ENCODE data around the gene L3MBTL1. TPM values are rescaled to one million over a fixed set of nuclear protein-coding genes. Genes with fewer than 3 reads are reported as not detected.

Gene L3MBTL1
- total RNA-seq, 4 donors from 2014 or later: 10.9 to 152 (median 23.1) TPM

GRCh38 chr20:43538878-43539700 lies 31.6 kb downstream of the L3MBTL1 start:
- in situ Hi-C loops (cut with MboI; ENCODE audit: low pct_ligation_motif_present in 1 of 4, low pct_unique_long_range_greater_than_20kb in 1 of 4, low sequenced_read_pairs in 3 of 4) (loop anchor here in 3 of 4 donors (10.0 to 25.0 kb wide), 3 partner anchors 146 to 548 kb away; no protein-coding TSS in a partner anchor), intact Hi-C loops (cut with DNase I; ENCODE audit: low total_unique reads) (no loop called here)
- no peak for DNase-seq
- H3K27ac ChIP-seq: no peak overlapping the region
- H3K36me3 ChIP-seq: no peaks in the 10 kb centered on the region
- H3K4me1 ChIP-seq: peaks cover 0 to 2% (median 0%) of the 10 kb centered on the region in 4 donors
- TF ChIP-seq POLR2A (IDR thresholded peaks at IDR 0.05) (no peak), POLR2AphosphoS5 (IDR thresholded peaks at IDR 0.05) (no peak), EP300 (IDR thresholded peaks at IDR 0.05; ENCODE audit: low read depth) (no peak), CTCF (IDR thresholded peaks at IDR 0.05) (no peak)
- H3K4me3 ChIP-seq: no peak overlapping the region
- no peaks in the 10 kb centered on the region for H3K27me3 ChIP-seq
- 83 to 100% methylated on average over 2 to 6 of the region's 6 CpGs for WGBS, 2 donors (ENCODE audit: low coverage in 1 of 2)
- H3K9me3 ChIP-seq: no peaks in the 10 kb centered on the region

- no peaks in the 10 kb centered on the region for H3K36me3 ChIP-seq
- H3K27me3 ChIP-seq: no peaks in the 10 kb centered on the region
- in situ Hi-C loops (cut with MboI; ENCODE audit: low pct_ligation_motif_present in 1 of 4, low pct_unique_long_range_greater_than_20kb in 1 of 4, low sequenced_read_pairs in 3 of 4) (loop anchor here in 3 of 4 donors (10.0 to 25.0 kb wide), 3 partner anchors 145 to 547 kb away; no protein-coding TSS in a partner anchor), intact Hi-C loops (cut with DNase I; ENCODE audit: low total_unique reads) (no loop called here)
- no peak for DNase-seq
- peaks cover 0 to 2% (median 0%) of the 10 kb centered on the region in 4 donors for H3K4me1 ChIP-seq
- no peaks in the 10 kb centered on the region for H3K9me3 ChIP-seq
- TF ChIP-seq POLR2AphosphoS5 (IDR thresholded peaks at IDR 0.05) (no peak), POLR2A (IDR thresholded peaks at IDR 0.05) (no peak), CTCF (IDR thresholded peaks at IDR 0.05) (no peak), EP300 (IDR thresholded peaks at IDR 0.05; ENCODE audit: low read depth) (no peak)
- H3K27ac ChIP-seq: no peak overlapping the region
- WGBS, 2 donors (ENCODE audit: low coverage in 1 of 2): 88% methylated on average over 17 of the region's 17 CpGs; no CpG with 5 or more reads in 1 of the 2 donors
- no peak overlapping the region for H3K4me3 ChIP-seq
Observed at GRCh38 chr20:43539975-43540672, 32.6 kb downstream of the L3MBTL1 start.

GRCh38 chr20:43540673-43541060 lies 33.2 kb downstream of the L3MBTL1 start:
- no peaks in the 10 kb centered on the region for H3K27me3 ChIP-seq
- H3K4me1 ChIP-seq: peaks cover 0 to 2% (median 0%) of the 10 kb centered on the region in 4 donors
- TF ChIP-seq POLR2AphosphoS5 (IDR thresholded peaks at IDR 0.05) (no peak), POLR2A (IDR thresholded peaks at IDR 0.05) (no peak), CTCF (IDR thresholded peaks at IDR 0.05) (no peak), EP300 (IDR thresholded peaks at IDR 0.05; ENCODE audit: low read depth) (no peak)
- H3K4me3 ChIP-seq: no peak overlapping the region
- intact Hi-C loops (cut with DNase I; ENCODE audit: low total_unique reads): loop anchor here (1.0 kb wide), 1 partner anchor 43 kb away; no protein-coding TSS in a partner anchor
- in situ Hi-C loops (cut with MboI; ENCODE audit: low pct_ligation_motif_present in 1 of 4, low pct_unique_long_range_greater_than_20kb in 1 of 4, low sequenced_read_pairs in 3 of 4): loop anchor here in 1 of 4 donors (25.0 kb wide), 1 partner anchor 547 kb away; no protein-coding TSS in a partner anchor
- no peaks in the 10 kb centered on the region for H3K36me3 ChIP-seq
- no peak overlapping the region for H3K27ac ChIP-seq
- no peak for DNase-seq
- H3K9me3 ChIP-seq: no peaks in the 10 kb centered on the region
- 93% methylated on average over 7 of the region's 7 CpGs; no CpG with 5 or more reads in 1 of the 2 donors for WGBS, 2 donors (ENCODE audit: low coverage in 1 of 2)

- no peak for DNase-seq
- in situ Hi-C loops (cut with MboI; ENCODE audit: low pct_ligation_motif_present in 1 of 4, low pct_unique_long_range_greater_than_20kb in 1 of 4, low sequenced_read_pairs in 3 of 4) (loop anchor here in 1 of 4 donors (25.0 kb wide), 1 partner anchor 546 kb away; no protein-coding TSS in a partner anchor), intact Hi-C loops (cut with DNase I; ENCODE audit: low total_unique reads) (loop anchor here (1.0 kb wide), 1 partner anchor 42 kb away; no protein-coding TSS in a partner anchor)
- no peak for TF ChIP-seq POLR2AphosphoS5 (IDR thresholded peaks at IDR 0.05)
- no peak for TF ChIP-seq EP300 (IDR thresholded peaks at IDR 0.05; ENCODE audit: low read depth)
- TF ChIP-seq CTCF (IDR thresholded peaks at IDR 0.05): no peak
- no peak for TF ChIP-seq POLR2A (IDR thresholded peaks at IDR 0.05)
- Histone ChIP-seq H3K27me3 (no peaks in the 10 kb centered on the region), H3K4me1 (peaks cover 0 to 2% (median 0%) of the 10 kb centered on the region in 4 donors), H3K27ac (peak overlapping the region in 1 of 4 donors; percentile 23), H3K4me3 (no peak overlapping the region), H3K36me3 (no peaks in the 10 kb centered on the region), H3K9me3 (no peaks in the 10 kb centered on the region)
- 17 to 40% methylated on average over 2 of the region's 2 CpGs for WGBS, 2 donors (ENCODE audit: low coverage in 1 of 2)
Observed at GRCh38 chr20:43541214-43541613, 33.7 kb downstream of the L3MBTL1 start.
